ENCODE results near the gene TMOD2. TPM values are rescaled to one million over a fixed set of nuclear protein-coding genes. Genes with fewer than 3 reads are reported as not detected.

Gene TMOD2
- total RNA-seq, 1 donor, result 9.8 TPM

- TF ChIP-seq CTCF (IDR thresholded peaks at IDR 0.05; ENCODE audit: extremely low read depth, low read depth, low read length), result no peak
- peaks cover 40% of the 10 kb centered on the region for H3K4me1 ChIP-seq (ENCODE audit: insufficient read depth, low read length)
- H2AFZ ChIP-seq (ENCODE audit: low read length), result no peak overlapping the region
- H4K20me1 ChIP-seq (ENCODE audit: insufficient read depth, low read length), result peaks cover 25% of the 10 kb centered on the region
- H3K79me2 ChIP-seq (ENCODE audit: insufficient read depth, low read length), result peaks cover 89% of the 10 kb centered on the region
- H3K4me2 ChIP-seq (ENCODE audit: insufficient read depth, low read length), result no peak overlapping the region
- H3K36me3 ChIP-seq (ENCODE audit: insufficient read depth, low read length), result no peaks in the 10 kb centered on the region
- H3K27ac ChIP-seq (ENCODE audit: low read depth, low read length), result peak overlapping the region; percentile 43
- H3K4me3 ChIP-seq (ENCODE audit: insufficient read depth, low read length), result no peak overlapping the region
- H3K9me3 ChIP-seq (ENCODE audit: low read depth, low read length), result no peaks in the 10 kb centered on the region
- H3K27me3 ChIP-seq (ENCODE audit: insufficient read depth, low read length), result no peaks in the 10 kb centered on the region
- no peak for DNase-seq (ENCODE audit: insufficient read length, low spot score, missing footprints)
Measured at GRCh38 chr15:51842852-51843737, 91.7 kb downstream of the TMOD2 start.

- H3K36me3 ChIP-seq (ENCODE audit: insufficient read depth, low read length), result no peaks in the 10 kb centered on the region
- peak overlapping the region; percentile 62 for H3K27ac ChIP-seq (ENCODE audit: low read depth, low read length)
- H3K4me1 ChIP-seq (ENCODE audit: insufficient read depth, low read length), result peaks cover 40% of the 10 kb centered on the region
- H3K4me2 ChIP-seq (ENCODE audit: insufficient read depth, low read length), result no peak overlapping the region
- H3K79me2 ChIP-seq (ENCODE audit: insufficient read depth, low read length), result peaks cover 90% of the 10 kb centered on the region
- no peak for DNase-seq (ENCODE audit: insufficient read length, low spot score, missing footprints)
- H3K9me3 ChIP-seq (ENCODE audit: low read depth, low read length), result no peaks in the 10 kb centered on the region
- H2AFZ ChIP-seq (ENCODE audit: low read length), result no peak overlapping the region
- H3K27me3 ChIP-seq (ENCODE audit: insufficient read depth, low read length), result no peaks in the 10 kb centered on the region
- H4K20me1 ChIP-seq (ENCODE audit: insufficient read depth, low read length), result peaks cover 30% of the 10 kb centered on the region
- no peak for TF ChIP-seq CTCF (IDR thresholded peaks at IDR 0.05; ENCODE audit: extremely low read depth, low read depth, low read length)
- H3K4me3 ChIP-seq (ENCODE audit: insufficient read depth, low read length), result no peak overlapping the region
Measured at GRCh38 chr15:51844747-51845426, 93.5 kb downstream of the TMOD2 start.

GRCh38 chr15:51846066-51846462 lies 94.7 kb downstream of the TMOD2 start:
- no peaks in the 10 kb centered on the region for H3K27me3 ChIP-seq (ENCODE audit: insufficient read depth, low read length)
- peaks cover 39% of the 10 kb centered on the region for H4K20me1 ChIP-seq (ENCODE audit: insufficient read depth, low read length)
- H3K36me3 ChIP-seq (ENCODE audit: insufficient read depth, low read length), result no peaks in the 10 kb centered on the region
- peak overlapping the region; percentile 62 for H3K27ac ChIP-seq (ENCODE audit: low read depth, low read length)
- peaks cover 90% of the 10 kb centered on the region for H3K79me2 ChIP-seq (ENCODE audit: insufficient read depth, low read length)
- H3K4me2 ChIP-seq (ENCODE audit: insufficient read depth, low read length), result peak overlapping the region; percentile 34
- no peak for DNase-seq (ENCODE audit: insufficient read length, low spot score, missing footprints)
- no peak overlapping the region for H3K4me3 ChIP-seq (ENCODE audit: insufficient read depth, low read length)
- no peak for TF ChIP-seq CTCF (IDR thresholded peaks at IDR 0.05; ENCODE audit: extremely low read depth, low read depth, low read length)
- H3K9me3 ChIP-seq (ENCODE audit: low read depth, low read length), result no peaks in the 10 kb centered on the region
- no peak overlapping the region for H2AFZ ChIP-seq (ENCODE audit: low read length)
- peaks cover 40% of the 10 kb centered on the region for H3K4me1 ChIP-seq (ENCODE audit: insufficient read depth, low read length)

Data from osteoblast (primary cell).